H1 (cell line): ENCODE measurements around the gene SMPDL3B. TPM values are rescaled to one million over a fixed set of nuclear protein-coding genes. Genes with fewer than 3 reads are reported as not detected.

Experiments
- CTCF ChIA-PET: fragments of 300-600 bp; sonication (Branson Sonifier 250); formaldehyde crosslinking; loops from one replicate; lab custom pipeline; 2021; ENCODE audit not compliant: partially characterized antibody; lab: Charles Lee
- POLR2A ChIA-PET: fragments of 300-600 bp; sonication (Branson Sonifier 250); formaldehyde crosslinking; loops from one replicate; lab custom pipeline; 2021; ENCODE audit warnings: inconsistent platforms; ENCODE audit not compliant: partially characterized antibody; lab: Charles Lee
- DNase-seq, 2 experiments: peaks; one replicate each; pipeline versions ENCODE4 v3.0.0 to v3.0.0-alpha.2; 2010 to 2022; ENCODE audit warnings: low spot score in 2 of 2, low read depth in 1 of 2, mixed read lengths in 1 of 2
- FAIRE-seq: peaks from 2 replicates; lab custom pipeline; 2011; peaks lifted over from hg19 to GRCh38; lab: Jason Lieb, UNC
- H2AFZ ChIP-seq: 2 replicates; pipeline ENCODE4 v1.8.1; 2012; ENCODE audit warnings: low read length, inconsistent platforms
- H2AK5ac ChIP-seq: 2 replicates; pipeline ENCODE4 v1.6.1; 2013; ENCODE audit warnings: low read depth, low read length
- H2BK120ac ChIP-seq: replicated peaks from 2 replicates; pipeline ENCODE3; 2013; ENCODE audit warnings: low read depth, low read length, inconsistent platforms
- H2BK12ac ChIP-seq: 2 replicates; pipeline ENCODE4 v1.6.1; 2013; ENCODE audit warnings: low read depth, low read length
- H2BK15ac ChIP-seq: 2 replicates; pipeline ENCODE4 v1.6.1; 2013; ENCODE audit warnings: low read length
- H2BK20ac ChIP-seq: 2 replicates; pipeline ENCODE4 v1.6.1; 2013; ENCODE audit warnings: low read length
- H2BK5ac ChIP-seq: 2 replicates; pipeline ENCODE4 v1.6.1; 2013; ENCODE audit warnings: low read depth, low read length
- H3K14ac ChIP-seq: 2 replicates; pipeline ENCODE4 v1.6.1; 2013; ENCODE audit warnings: inconsistent platforms; ENCODE audit not compliant: insufficient read length
- H3K18ac ChIP-seq: 2 replicates; pipeline ENCODE4 v1.6.1; 2013; ENCODE audit warnings: low read length; ENCODE audit errors: extremely low read depth
- H3K23ac ChIP-seq: 2 replicates; pipeline ENCODE4 v1.6.1; 2013; ENCODE audit warnings: inconsistent platforms; ENCODE audit not compliant: insufficient read length
- H3K23me2 ChIP-seq: 2 replicates; pipeline ENCODE4 v1.6.1; 2013; ENCODE audit warnings: low read depth, low read length
- H3K27ac ChIP-seq: 2 replicates; pipeline ENCODE4 v1.6.1; 2011; ENCODE audit warnings: low read depth, low read length, inconsistent platforms
- H3K27me3 ChIP-seq, 4 experiments: replicated peaks in 1 of 4; 1 replicate in 1 of 4; 2 replicates in 3 of 4; pipeline versions ENCODE4 v1.6.1 to v1.8.1; 2011 to 2013; ENCODE audit warnings: low read length in 3 of 4, mild to moderate bottlenecking in 3 of 4, inconsistent platforms in 2 of 4, mixed read lengths in 2 of 4, moderate library complexity in 1 of 4; ENCODE audit not compliant: control insufficient read depth in 3 of 4, insufficient read depth in 3 of 4; ENCODE audit errors: extremely low read depth in 1 of 4
- H3K36me3 ChIP-seq, 4 experiments: 2 replicates each; pipeline versions ENCODE4 v1.6.1 to v1.8.1; 2011 to 2013; ENCODE audit warnings: mild to moderate bottlenecking in 4 of 4, low read length in 3 of 4, moderate library complexity in 2 of 4, control low read depth in 1 of 4, inconsistent platforms in 1 of 4; ENCODE audit not compliant: insufficient read depth in 4 of 4, control insufficient read depth in 2 of 4
- H3K4ac ChIP-seq: replicated peaks from 2 replicates; pipeline ENCODE3; 2013; ENCODE audit warnings: low read length, low read depth, mixed read lengths, inconsistent platforms; ENCODE audit not compliant: insufficient read length
- H3K4me1 ChIP-seq, 4 experiments: replicated peaks in 1 of 4; 1 replicate in 1 of 4; 2 replicates in 3 of 4; pipeline versions ENCODE4 v1.6.1 to v1.8.1; 2011 to 2013; ENCODE audit warnings: low read length in 3 of 4, inconsistent platforms in 2 of 4, mixed read lengths in 1 of 4; ENCODE audit not compliant: insufficient read depth in 4 of 4, control insufficient read depth in 3 of 4
- H3K4me2 ChIP-seq, 2 experiments: 2 replicates each; pipeline versions ENCODE4 v1.6.1 to v1.8.1; 2011 to 2013; ENCODE audit warnings: low read depth in 2 of 2, low read length in 2 of 2, control low read depth in 1 of 2, inconsistent platforms in 1 of 2, mild to moderate bottlenecking in 1 of 2; ENCODE audit not compliant: insufficient read depth in 1 of 2
- H3K4me3 ChIP-seq, 4 experiments: fragments of 200-600, 300-600 bp in 1 of 4; sonication (generic), shearing (Covaris generic), sonication (Bioruptor Twin) in 1 of 4; 2 replicates each; pipeline versions ENCODE4 v1.5.1 to v1.8.1; 2011 to 2016; ENCODE audit warnings: low read length in 4 of 4, low read depth in 3 of 4, control low read depth in 2 of 4, inconsistent platforms in 2 of 4, mild to moderate bottlenecking in 2 of 4, mixed read lengths in 1 of 4, moderate library complexity in 1 of 4; ENCODE audit not compliant: insufficient read depth in 2 of 4; ENCODE audit errors: extremely low read depth in 1 of 4
- H3K56ac ChIP-seq: replicated peaks from 2 replicates; pipeline ENCODE3; 2013; ENCODE audit warnings: low read depth, mild to moderate bottlenecking, mixed read lengths, low read length, inconsistent platforms; ENCODE audit not compliant: insufficient read length
- H3K79me1 ChIP-seq: 2 replicates; pipeline ENCODE4 v1.6.1; 2013; ENCODE audit warnings: low read depth, low read length, control low read depth
- H3K79me2 ChIP-seq, 2 experiments: 2 replicates each; pipeline versions ENCODE4 v1.6.1 to v1.8.1; 2012 to 2013; ENCODE audit warnings: low read length in 2 of 2, mild to moderate bottlenecking in 2 of 2, inconsistent platforms in 1 of 2; ENCODE audit not compliant: insufficient read depth in 2 of 2, control insufficient read depth in 1 of 2
- H3K9ac ChIP-seq, 4 experiments: replicated peaks in 1 of 4; 1 replicate in 1 of 4; 2 replicates in 3 of 4; pipeline versions ENCODE4 v1.6.1 to v1.8.1; 2011 to 2013; ENCODE audit warnings: low read depth in 3 of 4, low read length in 3 of 4, control low read depth in 2 of 4, mild to moderate bottlenecking in 2 of 4, moderate library complexity in 2 of 4, inconsistent platforms in 1 of 4; ENCODE audit errors: extremely low read depth in 1 of 4
- H3K9me3 ChIP-seq, 2 experiments: 2 replicates each; pipeline versions ENCODE4 v1.6.1 to v1.8.1; 2012 to 2013; ENCODE audit warnings: mild to moderate bottlenecking in 2 of 2, moderate library complexity in 2 of 2, control low read depth in 1 of 2, inconsistent platforms in 1 of 2, low read depth in 1 of 2, low read length in 1 of 2, mixed read lengths in 1 of 2; ENCODE audit not compliant: insufficient read depth in 2 of 2
- H4K20me1 ChIP-seq, 2 experiments: replicated peaks in 1 of 2; 2 replicates each; pipeline versions ENCODE3 to v1.8.1; 2011 to 2013; ENCODE audit warnings: inconsistent platforms in 2 of 2, low read length in 2 of 2, mild to moderate bottlenecking in 1 of 2; ENCODE audit not compliant: insufficient read depth in 2 of 2, control insufficient read depth in 1 of 2
- H4K5ac ChIP-seq: 2 replicates; pipeline ENCODE4 v1.6.1; 2013; ENCODE audit warnings: low read length, low read depth, mixed read lengths, inconsistent platforms; ENCODE audit not compliant: insufficient read length
- H4K8ac ChIP-seq: 2 replicates; pipeline ENCODE4 v1.8.0; 2013; ENCODE audit warnings: mild to moderate bottlenecking, moderate library complexity, low read length, inconsistent platforms; ENCODE audit not compliant: insufficient read depth; ENCODE audit errors: extremely low read depth
- H4K91ac ChIP-seq: replicated peaks from 2 replicates; pipeline ENCODE3; 2013; ENCODE audit warnings: low read length, mixed read lengths, inconsistent platforms; ENCODE audit not compliant: insufficient read length
- ASH2L ChIP-seq: fragments of 200-600, 300-600 bp; sonication (generic); IDR thresholded peaks from one replicate; pipeline ENCODE4 v1.7.1; 2017; ENCODE audit warnings: low read length
- CEBPB ChIP-seq: IDR thresholded peaks from 2 replicates; pipeline ENCODE4 v1.6.1; 2012; ENCODE audit warnings: low read depth, low read length
- E2F6 ChIP-seq: IDR thresholded peaks from 2 replicates; pipeline ENCODE4 v1.6.1; 2012; ENCODE audit warnings: inconsistent platforms
- JUND ChIP-seq: IDR thresholded peaks from 2 replicates; pipeline ENCODE4 v1.6.1; 2011; ENCODE audit warnings: mild to moderate bottlenecking, improper control_type of control experiment, low read length
- SAP30 ChIP-seq: fragments of 300-600 bp; sonication (generic); IDR thresholded peaks from 2 replicates; pipeline ENCODE4 v1.7.1; 2012; ENCODE audit warnings: low read length, moderate library complexity, mild to moderate bottlenecking, inconsistent platforms; ENCODE audit not compliant: insufficient read depth, insufficient replicate concordance
- WGBS, 2 experiments: shearing (Covaris generic) in 1 of 2; methylation state at CpG; one replicate each; pipeline versions ENCODE4 v1.1.6 to v1.1.7; 2013 to 2015; ENCODE audit warnings: low lambda C conversion rate in 2 of 2, mixed read lengths in 2 of 2, inconsistent platforms in 1 of 2, low coverage in 1 of 2, missing lambda C conversion rate in 1 of 2; ENCODE audit not compliant: insufficient replicate concordance in 2 of 2, insufficient coverage in 1 of 2, insufficient read length in 1 of 2; ENCODE audit errors: extremely low coverage in 1 of 2, missing lambda C conversion rate in 1 of 2; 5-methylcytosine and 5-hydroxymethylcytosine counted together
- polyA plus RNA-seq, 7 experiments: library from polyadenylated mRNA; depleted of rRNA in 3 of 7; stranded (reverse) in 5 of 7; unstranded in 2 of 7; fragments of >200 nt in 5 of 7; fragments of 200-250 nt in 2 of 7; gene quantifications; 1 replicate in 5 of 7; 2 replicates in 1 of 7; 4 replicates in 1 of 7; pipeline versions ENCODE4 v1.2.1 to v1.2.3, GENCODE V29; 2011 to 2013; ENCODE audit warnings: missing spikeins in 2 of 7, mixed read lengths in 2 of 7
- total RNA-seq: library from RNA; stranded (reverse); fragmentation: NEBNext Ultra II Directional; extraction: Animal tissue kit (Norgen Biotek cat#: 25700); gene quantifications from 2 replicates; pipeline ENCODE4 v1.2.1, GENCODE V29; 2021

Gene SMPDL3B
- total and polyA plus RNA-seq, 2 of the 8 experiments (the other 6 are each of a cell fraction or from before 2014, with no cell fraction given), result 54.7 to 143 TPM

DNA sequence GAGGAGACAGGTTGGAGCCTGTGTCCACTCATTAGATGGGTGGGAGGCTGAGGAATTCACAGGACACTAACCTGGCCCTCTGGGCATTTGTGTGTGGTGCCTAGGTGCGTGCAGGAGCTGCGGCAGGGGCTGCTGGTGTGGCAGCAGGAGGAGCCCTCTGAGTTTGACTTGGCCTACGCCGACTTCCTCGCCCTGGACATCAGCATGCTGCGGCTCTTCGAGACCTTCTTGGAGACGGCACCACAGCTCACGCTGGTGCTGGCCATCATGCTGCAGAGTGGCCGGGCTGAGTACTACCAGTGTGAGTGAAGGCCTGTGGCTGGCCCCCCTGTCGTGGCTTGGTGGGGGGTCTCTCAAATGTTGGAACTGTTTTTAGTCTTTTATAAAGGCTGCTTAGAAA is 28.6 kb downstream of the SMPDL3B start:
- no peak overlapping the region for H2BK12ac ChIP-seq
- H3K14ac ChIP-seq, result no peak overlapping the region
- H3K4me1 ChIP-seq, result peaks cover 0 to 11% (median 8%) of the 10 kb centered on the region in 4 experiments; a peak in 6 of 7 replicates
- H3K4me2 ChIP-seq, result no peak overlapping the region
- peaks cover 0 to 5% of the 10 kb centered on the region in 2 experiments for H4K20me1 ChIP-seq
- no peak overlapping the region for H3K23ac ChIP-seq
- FAIRE-seq (no peak), DNase-seq (no peak)
- no peak overlapping the region for H2BK120ac ChIP-seq
- no peak overlapping the region for H3K4ac ChIP-seq
- no peak overlapping the region for H2BK20ac ChIP-seq
- H3K36me3 ChIP-seq, result peaks cover 0 to 16% (median 4%) of the 10 kb centered on the region in 4 experiments; a peak in 6 of 8 replicates
- CTCF ChIA-PET, result interaction anchor here (0.6 to 1.9 kb wide), 3 partner anchors 19 to 28 kb away, joined by 3 to 4 read pairs (median 4); no protein-coding TSS in a partner anchor
- no peak overlapping the region for H4K91ac ChIP-seq
- no peak overlapping the region for H3K9ac ChIP-seq
- 92% methylated on average over 11 of the region's 11 CpGs; no CpG with 5 or more reads in 1 of the 2 experiments for WGBS, 2 experiments
- no peak overlapping the region for H2BK15ac ChIP-seq
- POLR2A ChIA-PET, result interaction anchor here (1.3 to 1.4 kb wide), 2 partner anchors 9 to 11 kb away, joined by 3 read pairs; no protein-coding TSS in a partner anchor
- no peak overlapping the region for H4K5ac ChIP-seq
- H3K79me1 ChIP-seq, result no peaks in the 10 kb centered on the region
- H3K79me2 ChIP-seq, result no peaks in the 10 kb centered on the region
- H2AK5ac ChIP-seq, result no peak overlapping the region
- H2AFZ ChIP-seq, result no peak overlapping the region
- H3K4me3 ChIP-seq, result no peak overlapping the region
- TF ChIP-seq SAP30 (no peak), E2F6 (no peak), JUND (no peak), ASH2L (no peak), CEBPB (no peak)
- H3K18ac ChIP-seq, result no peak overlapping the region
- no peak overlapping the region for H2BK5ac ChIP-seq
- no peaks in the 10 kb centered on the region for H3K27me3 ChIP-seq
- H4K8ac ChIP-seq, result no peak overlapping the region
- H3K9me3 ChIP-seq, result no peaks in the 10 kb centered on the region
- no peak overlapping the region for H3K56ac ChIP-seq
- H3K27ac ChIP-seq, result no peak overlapping the region
- peaks cover 11% of the 10 kb centered on the region for H3K23me2 ChIP-seq
